H9 (cell line): ENCODE measurements around the gene GALNT10. TPM values are rescaled to one million over a fixed set of nuclear protein-coding genes. Genes with fewer than 3 reads are reported as not detected.

Source experiments
- DNase-seq: peaks from one replicate; pipeline ENCODE4 v3.0.0-alpha.2; 2017
- H2AFZ ChIP-seq: one replicate; pipeline ENCODE4 v1.6.1; 2013; ENCODE audit warnings: mild to moderate bottlenecking, low read length, control low read depth, moderate library complexity
- H2AK5ac ChIP-seq: 2 replicates; pipeline ENCODE4 v1.6.1; 2013; ENCODE audit warnings: low read length, control low read depth, mixed read lengths; ENCODE audit not compliant: insufficient read length
- H2BK120ac ChIP-seq: one replicate; pipeline ENCODE4 v1.6.1; 2013; ENCODE audit warnings: low read depth, mild to moderate bottlenecking, low read length, control low read depth, inconsistent platforms; ENCODE audit not compliant: poor library complexity, severe bottlenecking
- H2BK12ac ChIP-seq: 2 replicates; pipeline ENCODE4 v1.6.1; 2013; ENCODE audit warnings: low read length, control low read depth, mixed read lengths, low read depth; ENCODE audit not compliant: insufficient read length
- H2BK15ac ChIP-seq: 2 replicates; pipeline ENCODE4 v1.6.1; 2013; ENCODE audit warnings: low read depth, low read length, control low read depth
- H2BK20ac ChIP-seq: one replicate; pipeline ENCODE4 v1.6.1; 2013; ENCODE audit warnings: low read depth, mild to moderate bottlenecking, low read length, control low read depth, inconsistent platforms; ENCODE audit not compliant: poor library complexity, severe bottlenecking
- H2BK5ac ChIP-seq: 2 replicates; pipeline ENCODE4 v1.6.1; 2013; ENCODE audit warnings: low read length, control low read depth, mixed read lengths; ENCODE audit not compliant: insufficient read length
- H3K14ac ChIP-seq: 2 replicates; pipeline ENCODE4 v1.6.1; 2013; ENCODE audit warnings: low read length, control low read depth; ENCODE audit not compliant: insufficient read depth
- H3K18ac ChIP-seq: 2 replicates; pipeline ENCODE4 v1.6.1; 2013; ENCODE audit warnings: low read depth, mild to moderate bottlenecking, mixed read lengths, low read length, control low read depth; ENCODE audit not compliant: insufficient read length
- H3K23ac ChIP-seq: 2 replicates; pipeline ENCODE4 v1.6.1; 2013; ENCODE audit warnings: low read length, control low read depth, mixed read lengths, low read depth; ENCODE audit not compliant: insufficient read length
- H3K23me2 ChIP-seq: 2 replicates; pipeline ENCODE4 v1.6.1; 2013; ENCODE audit warnings: low read depth, mild to moderate bottlenecking, mixed read lengths, low read length, control low read depth; ENCODE audit not compliant: insufficient read length, poor library complexity, severe bottlenecking
- H3K27ac ChIP-seq: 2 replicates; pipeline ENCODE4 v1.5.1; 2013; ENCODE audit warnings: low read length, control low read depth, mixed read lengths, low read depth; ENCODE audit not compliant: insufficient read length
- H3K27me3 ChIP-seq: 2 replicates; pipeline ENCODE4 v1.6.1; 2013; ENCODE audit warnings: low read length, control low read depth, inconsistent platforms; ENCODE audit not compliant: insufficient read depth
- H3K4ac ChIP-seq: 2 replicates; pipeline ENCODE4 v1.6.1; 2013; ENCODE audit warnings: low read depth, mild to moderate bottlenecking, control low read depth, inconsistent platforms, low read length, moderate library complexity
- H3K4me1 ChIP-seq: 2 replicates; pipeline ENCODE4 v1.6.1; 2013; ENCODE audit warnings: low read length, control low read depth, inconsistent platforms; ENCODE audit not compliant: insufficient read depth
- H3K4me2 ChIP-seq: 2 replicates; pipeline ENCODE4 v1.6.1; 2013; ENCODE audit warnings: low read length, control low read depth, mixed read lengths; ENCODE audit not compliant: insufficient read length, insufficient read depth
- H3K56ac ChIP-seq: 2 replicates; pipeline ENCODE4 v1.6.1; 2013; ENCODE audit warnings: low read depth, mild to moderate bottlenecking, mixed read lengths, low read length, control low read depth; ENCODE audit not compliant: insufficient read length
- H3K79me1 ChIP-seq: 2 replicates; pipeline ENCODE4 v1.6.1; 2013; ENCODE audit warnings: low read depth, mild to moderate bottlenecking, moderate library complexity, low read length, control low read depth, inconsistent platforms; ENCODE audit not compliant: insufficient read depth, poor library complexity, severe bottlenecking
- H3K79me2 ChIP-seq: 2 replicates; pipeline ENCODE4 v1.6.1; 2013; ENCODE audit warnings: low read length, control low read depth, inconsistent platforms; ENCODE audit not compliant: insufficient read depth
- H3K9ac ChIP-seq: 2 replicates; pipeline ENCODE4 v1.6.1; 2013; ENCODE audit warnings: low read length, control low read depth, mixed read lengths; ENCODE audit not compliant: insufficient read length; ENCODE audit errors: extremely low read depth
- H3K9me3 ChIP-seq: one replicate; pipeline ENCODE4 v1.6.1; 2013; ENCODE audit warnings: low read depth, low read length, inconsistent platforms; ENCODE audit not compliant: control insufficient read depth
- H3T11ph ChIP-seq: one replicate; pipeline ENCODE4 v1.6.1; 2013; ENCODE audit warnings: mild to moderate bottlenecking, low read length, control low read depth, inconsistent platforms
- H4K20me1 ChIP-seq: one replicate; pipeline ENCODE4 v1.6.1; 2013; ENCODE audit not compliant: control insufficient read depth, insufficient read length, insufficient read depth
- H4K5ac ChIP-seq: 2 replicates; pipeline ENCODE4 v1.6.1; 2013; ENCODE audit warnings: low read depth, mild to moderate bottlenecking, mixed read lengths, low read length, control low read depth; ENCODE audit not compliant: insufficient read length
- H4K8ac ChIP-seq: replicated peaks from 2 replicates; pipeline ENCODE4 v1.6.1; 2013; ENCODE audit warnings: low read length, control low read depth, mixed read lengths, low read depth; ENCODE audit not compliant: insufficient read length
- H4K91ac ChIP-seq: 2 replicates; pipeline ENCODE4 v1.6.1; 2013; ENCODE audit warnings: low read depth, mild to moderate bottlenecking, moderate library complexity, mixed read lengths, low read length, control low read depth; ENCODE audit not compliant: insufficient read length
- H3K27ac Mint-ChIP-seq, 3 experiments: 2 replicates in 2 of 3; 3 replicates in 1 of 3; pipeline ENCODE4 v1.8.0; 2020 to 2021; ENCODE audit warnings: mixed read lengths in 3 of 3, mild to moderate bottlenecking in 1 of 3, moderate library complexity in 1 of 3
- H3K27me3 Mint-ChIP-seq: 2 replicates; pipeline ENCODE4 v1.8.0; 2021; ENCODE audit warnings: low read depth, mild to moderate bottlenecking, moderate library complexity, mixed read lengths
- H3K36me3 Mint-ChIP-seq, 3 experiments: 2 replicates in 2 of 3; 3 replicates in 1 of 3; pipeline ENCODE4 v1.8.0; 2020 to 2021; ENCODE audit warnings: low read depth in 3 of 3, mixed read lengths in 3 of 3; ENCODE audit not compliant: insufficient read depth in 1 of 3
- H3K4me1 Mint-ChIP-seq, 2 experiments: 2 replicates each; pipeline ENCODE4 v1.8.0; 2020; ENCODE audit warnings: mixed read lengths in 2 of 2
- H3K4me3 Mint-ChIP-seq, 2 experiments: 2 replicates in 1 of 2; 3 replicates in 1 of 2; pipeline ENCODE4 v1.8.0; 2020 to 2021; ENCODE audit warnings: mild to moderate bottlenecking in 2 of 2, mixed read lengths in 2 of 2, moderate library complexity in 1 of 2
- H3K9me3 Mint-ChIP-seq, 2 experiments: 2 replicates in 1 of 2; 3 replicates in 1 of 2; pipeline ENCODE4 v1.8.0; 2020; ENCODE audit warnings: mild to moderate bottlenecking in 2 of 2, mixed read lengths in 2 of 2, moderate library complexity in 1 of 2
- CTCF ChIP-seq: fragments of 200-600 bp; sonication (generic); conservative IDR thresholded peaks from 3 replicates; pipeline ENCODE4 v1.8.0; 2021; ENCODE audit warnings: antibody characterized with exemption, mild to moderate bottlenecking
- WGBS: extraction: QIAGEN DNeasy Blood & Tissue Kit; methylation state at CpG from one replicate; pipeline ENCODE4 v1.1.7; 2013; ENCODE audit warnings: missing lambda C conversion rate, low lambda C conversion rate, mixed read lengths; ENCODE audit not compliant: insufficient read length; ENCODE audit errors: extremely low coverage; 5-methylcytosine and 5-hydroxymethylcytosine counted together
- total RNA-seq: library from RNA; stranded (reverse); gene quantifications from 2 replicates; pipeline ENCODE4 v1.2.1, GENCODE V29; 2021

GALNT10 gene
- total RNA-seq, 1 experiment from 2014 or later: 15.4 TPM

- Mint-ChIP-seq H3K27ac (no peak overlapping the region), H3K4me1 (peaks cover 13 to 17% of the 10 kb centered on the region in 2 experiments), H3K27me3 (no peaks in the 10 kb centered on the region), H3K4me3 (no peak overlapping the region), H3K36me3 (peaks cover 0 to 9% (median 0%) of the 10 kb centered on the region in 3 experiments; a peak in 2 of 7 replicates), H3K9me3 (no peaks in the 10 kb centered on the region)
- H3K9me3 ChIP-seq: no peaks in the 10 kb centered on the region
- H2BK20ac ChIP-seq: no peak overlapping the region
- no peak for DNase-seq
- no peak overlapping the region for H3K27ac ChIP-seq
- TF ChIP-seq CTCF: no peak
- H4K20me1 ChIP-seq: no peaks in the 10 kb centered on the region
- H3K18ac ChIP-seq: no peak overlapping the region
- no peak overlapping the region for H2BK120ac ChIP-seq
- no peak overlapping the region for H4K5ac ChIP-seq
- no peaks in the 10 kb centered on the region for H3K4me1 ChIP-seq
- no peak overlapping the region for H2BK5ac ChIP-seq
- H2BK15ac ChIP-seq: no peak overlapping the region
- no peak overlapping the region for H3K9ac ChIP-seq
- no peaks in the 10 kb centered on the region for H3K79me1 ChIP-seq
- no peak overlapping the region for H3K23ac ChIP-seq
- H3K56ac ChIP-seq: no peak overlapping the region
- no peak overlapping the region for H2AFZ ChIP-seq
- no peak overlapping the region for H2BK12ac ChIP-seq
- no peak overlapping the region for H3K4ac ChIP-seq
- H3K23me2 ChIP-seq: no peaks in the 10 kb centered on the region
- no peak overlapping the region for H3K4me2 ChIP-seq
- H4K8ac ChIP-seq: no peak overlapping the region
- no peak overlapping the region for H3K14ac ChIP-seq
- H3K27me3 ChIP-seq: no peaks in the 10 kb centered on the region
- no peak overlapping the region for H3T11ph ChIP-seq
- H2AK5ac ChIP-seq: no peak overlapping the region
- no peak overlapping the region for H4K91ac ChIP-seq
- no CpG with 5 or more reads among the region's 1 CpG for WGBS
- H3K79me2 ChIP-seq: no peaks in the 10 kb centered on the region
These were observed 102.7 kb downstream of the GALNT10 start for GRCh38 chr5:154293219-154293618.
